Stimulated activated CD4-positive, alpha-beta T cell treated with anti-CD3 and anti-CD28 coated beads, Interleukin-2, amount 100 ng/mL, for 4 hours (primary cell): ENCODE results near the gene PER1.

Experiments used
- DNase-seq: peaks from one replicate; pipeline ENCODE4 v3.0.0-alpha.2; 2020; ENCODE audit warnings: low read depth

The PER1 gene

GRCh38 chr17:8154608-8155155 is 2.5 kb upstream of the PER1 start:
- DNase-seq, result no peak

GRCh38 chr17:8153957-8154607 is 1.9 kb upstream of the PER1 start:
- peak; percentile 82 for DNase-seq

- peak; percentile 71 for DNase-seq
These were observed 1.3 kb upstream of the PER1 start for GRCh38 chr17:8153525-8153956.

- DNase-seq, result no peak
These were observed 837 bp upstream of the PER1 start for GRCh38 chr17:8153031-8153451.

- no peak for DNase-seq
These were observed 528 bp downstream of the PER1 start for GRCh38 chr17:8151641-8152111.

GRCh38 chr17:8151120-8151640 is 1.0 kb downstream of the PER1 start:
- peak; percentile 89 for DNase-seq

- no peak for DNase-seq
These were observed 1.7 kb downstream of the PER1 start for GRCh38 chr17:8150194-8151119.

- DNase-seq, result no peak
These were observed 2.6 kb downstream of the PER1 start for GRCh38 chr17:8149419-8150193.

- DNase-seq, result no peak
These were observed 3.6 kb downstream of the PER1 start for GRCh38 chr17:8148560-8148959.

- no peak for DNase-seq
These were observed 4.3 kb downstream of the PER1 start for GRCh38 chr17:8147805-8148404.

- DNase-seq, result no peak
These were observed 4.9 kb downstream of the PER1 start for GRCh38 chr17:8147141-8147804.

GRCh38 chr17:8146381-8147140 is 5.6 kb downstream of the PER1 start:
- DNase-seq, result no peak

- DNase-seq, result no peak
These were observed 6.4 kb downstream of the PER1 start for GRCh38 chr17:8145811-8146210.

GRCh38 chr17:8144401-8145231 is 7.6 kb downstream of the PER1 start:
- DNase-seq, result no peak

- no peak for DNase-seq
These were observed 8.4 kb downstream of the PER1 start for GRCh38 chr17:8143581-8144400.

- no peak for DNase-seq
These were observed 9.2 kb downstream of the PER1 start for GRCh38 chr17:8142887-8143580.

- no peak for DNase-seq
These were observed 9.9 kb downstream of the PER1 start for GRCh38 chr17:8142158-8142886.
